ENCODE data around the gene EZH1.

DNA sequence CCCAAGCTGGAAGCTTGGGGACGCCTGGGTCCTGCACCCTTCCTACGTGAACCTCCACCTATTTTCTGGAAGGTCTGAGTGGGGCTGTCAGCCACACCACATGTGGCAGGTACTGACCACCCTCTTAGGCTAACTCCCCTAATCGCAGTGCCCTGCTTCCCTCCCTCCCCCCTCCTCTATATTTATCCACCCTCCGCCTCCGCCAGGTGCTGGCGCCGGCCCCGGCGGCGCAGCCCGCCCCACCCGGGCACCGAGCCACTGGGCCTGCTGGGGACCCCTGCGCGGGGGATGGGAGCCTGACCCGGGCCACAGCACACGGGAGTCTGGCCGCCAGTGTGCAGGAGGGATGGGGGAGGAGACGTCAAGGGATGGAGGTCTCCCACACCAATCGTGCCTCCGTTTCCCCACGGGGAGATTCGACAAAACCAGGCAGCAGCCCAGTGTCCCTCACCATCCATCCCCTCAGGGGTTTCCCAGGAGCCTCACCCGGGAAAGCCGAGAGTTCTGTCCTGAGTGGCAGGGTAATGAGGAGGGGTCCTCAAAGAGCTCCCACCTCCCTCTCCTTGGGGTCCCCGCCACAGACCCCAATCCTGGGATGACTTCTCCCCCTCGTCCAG is 69.4 kb downstream of the EZH1 start:
- TF ChIP-seq RARB (CRISPR knock-in tag; IDR thresholded peaks at IDR 0.05) (no peak), PPARA (CRISPR knock-in tag; IDR thresholded peaks at IDR 0.05; ENCODE audit: borderline replicate concordance) (no peak), ARNTL (CRISPR knock-in tag; IDR thresholded peaks at IDR 0.05; ENCODE audit: borderline replicate concordance, low read depth) (no peak), ESRRG (CRISPR knock-in tag; IDR thresholded peaks at IDR 0.05) (no peak), TCF4 (CRISPR knock-in tag; IDR thresholded peaks at IDR 0.05; ENCODE audit: borderline replicate concordance) (no peak), ZC3H10 (CRISPR knock-in tag; IDR thresholded peaks at IDR 0.05) (no peak), BACH2 (CRISPR knock-in tag; IDR thresholded peaks at IDR 0.05; ENCODE audit: borderline replicate concordance) (no peak), ZFP3 (CRISPR knock-in tag; IDR thresholded peaks at IDR 0.05) (no peak), ZNF8 (CRISPR knock-in tag; IDR thresholded peaks at IDR 0.05) (no peak), ZFP30 (CRISPR knock-in tag; IDR thresholded peaks at IDR 0.05) (no peak)
- TF ChIP-seq, protein P1, sequence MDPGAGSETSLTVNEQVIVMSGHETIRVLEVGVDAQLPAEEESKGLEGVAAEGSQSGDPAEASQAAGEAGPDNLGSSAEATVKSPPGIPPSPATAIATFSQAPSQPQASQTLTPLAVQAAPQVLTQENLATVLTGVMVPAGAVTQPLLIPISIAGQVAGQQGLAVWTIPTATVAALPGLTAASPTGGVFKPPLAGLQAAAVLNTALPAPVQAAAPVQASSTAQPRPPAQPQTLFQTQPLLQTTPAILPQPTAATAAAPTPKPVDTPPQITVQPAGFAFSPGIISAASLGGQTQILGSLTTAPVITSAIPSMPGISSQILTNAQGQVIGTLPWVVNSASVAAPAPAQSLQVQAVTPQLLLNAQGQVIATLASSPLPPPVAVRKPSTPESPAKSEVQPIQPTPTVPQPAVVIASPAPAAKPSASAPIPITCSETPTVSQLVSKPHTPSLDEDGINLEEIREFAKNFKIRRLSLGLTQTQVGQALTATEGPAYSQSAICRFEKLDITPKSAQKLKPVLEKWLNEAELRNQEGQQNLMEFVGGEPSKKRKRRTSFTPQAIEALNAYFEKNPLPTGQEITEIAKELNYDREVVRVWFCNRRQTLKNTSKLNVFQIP (CRISPR knock-in tag; IDR thresholded peaks at IDR 0.05; ENCODE audit: borderline replicate concordance, low read depth), result no peak
- TF ChIP-seq, protein P2, sequence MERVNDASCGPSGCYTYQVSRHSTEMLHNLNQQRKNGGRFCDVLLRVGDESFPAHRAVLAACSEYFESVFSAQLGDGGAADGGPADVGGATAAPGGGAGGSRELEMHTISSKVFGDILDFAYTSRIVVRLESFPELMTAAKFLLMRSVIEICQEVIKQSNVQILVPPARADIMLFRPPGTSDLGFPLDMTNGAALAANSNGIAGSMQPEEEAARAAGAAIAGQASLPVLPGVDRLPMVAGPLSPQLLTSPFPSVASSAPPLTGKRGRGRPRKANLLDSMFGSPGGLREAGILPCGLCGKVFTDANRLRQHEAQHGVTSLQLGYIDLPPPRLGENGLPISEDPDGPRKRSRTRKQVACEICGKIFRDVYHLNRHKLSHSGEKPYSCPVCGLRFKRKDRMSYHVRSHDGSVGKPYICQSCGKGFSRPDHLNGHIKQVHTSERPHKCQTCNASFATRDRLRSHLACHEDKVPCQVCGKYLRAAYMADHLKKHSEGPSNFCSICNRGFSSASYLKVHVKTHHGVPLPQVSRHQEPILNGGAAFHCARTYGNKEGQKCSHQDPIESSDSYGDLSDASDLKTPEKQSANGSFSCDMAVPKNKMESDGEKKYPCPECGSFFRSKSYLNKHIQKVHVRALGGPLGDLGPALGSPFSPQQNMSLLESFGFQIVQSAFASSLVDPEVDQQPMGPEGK (CRISPR knock-in tag; IDR thresholded peaks at IDR 0.05; ENCODE audit: borderline replicate concordance), result no peak
- TF ChIP-seq, protein P3, sequence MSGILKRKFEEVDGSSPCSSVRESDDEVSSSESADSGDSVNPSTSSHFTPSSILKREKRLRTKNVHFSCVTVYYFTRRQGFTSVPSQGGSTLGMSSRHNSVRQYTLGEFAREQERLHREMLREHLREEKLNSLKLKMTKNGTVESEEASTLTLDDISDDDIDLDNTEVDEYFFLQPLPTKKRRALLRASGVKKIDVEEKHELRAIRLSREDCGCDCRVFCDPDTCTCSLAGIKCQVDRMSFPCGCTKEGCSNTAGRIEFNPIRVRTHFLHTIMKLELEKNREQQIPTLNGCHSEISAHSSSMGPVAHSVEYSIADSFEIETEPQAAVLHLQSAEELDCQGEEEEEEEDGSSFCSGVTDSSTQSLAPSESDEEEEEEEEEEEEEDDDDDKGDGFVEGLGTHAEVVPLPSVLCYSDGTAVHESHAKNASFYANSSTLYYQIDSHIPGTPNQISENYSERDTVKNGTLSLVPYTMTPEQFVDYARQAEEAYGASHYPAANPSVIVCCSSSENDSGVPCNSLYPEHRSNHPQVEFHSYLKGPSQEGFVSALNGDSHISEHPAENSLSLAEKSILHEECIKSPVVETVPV (CRISPR knock-in tag; IDR thresholded peaks at IDR 0.05), result no peak

Data from SK-N-SH treated with all-trans-retinoic acid at 6 μM for 48 hours (cell line).